Bronchial epithelial cell (primary cell): ENCODE results near the gene GSG1L. TPM values are rescaled to one million over a fixed set of nuclear protein-coding genes. Genes with fewer than 3 reads are reported as not detected.
A peak's percentile ranks its signal among the peaks of the same experiment; 100 is the strongest.

Experiments
- DNase-seq: peaks from one replicate; pipeline ENCODE4 v3.0.0-alpha.2; 2010; ENCODE audit warnings: low read depth
- FAIRE-seq: peaks from 2 replicates; lab custom pipeline; 2011; peaks lifted over from hg19 to GRCh38; lab: Jason Lieb, UNC
- H3K27me3 ChIP-seq: 2 replicates; pipeline ENCODE4 v1.5.1; 2011; ENCODE audit warnings: low read length; ENCODE audit not compliant: control insufficient read depth, insufficient read depth
- H3K36me3 ChIP-seq: 2 replicates; pipeline ENCODE4 v1.5.1; 2011; ENCODE audit warnings: low read length; ENCODE audit not compliant: control insufficient read depth, insufficient read depth
- H3K4me3 ChIP-seq: 2 replicates; pipeline ENCODE4 v1.5.1; 2011; ENCODE audit warnings: mild to moderate bottlenecking, low read depth, low read length, control low read depth
- CTCF ChIP-seq: IDR thresholded peaks from 2 replicates; pipeline ENCODE4 v1.5.1; 2011; ENCODE audit warnings: mild to moderate bottlenecking, moderate library complexity, low read length, control low read depth, inconsistent platforms; ENCODE audit not compliant: insufficient read depth, severe bottlenecking
- total RNA-seq: library from RNA; depleted of rRNA; stranded (reverse); fragments of >200 nt; gene quantifications from 2 replicates; pipeline ENCODE4 v1.2.1, GENCODE V29; 2014

GSG1L gene
- total RNA-seq, 1 donor from 2014 or later: not detected

GRCh38 chr16:27928542-27928941, 135.0 kb downstream of the GSG1L start:
- TF ChIP-seq CTCF: no peak

DNA sequence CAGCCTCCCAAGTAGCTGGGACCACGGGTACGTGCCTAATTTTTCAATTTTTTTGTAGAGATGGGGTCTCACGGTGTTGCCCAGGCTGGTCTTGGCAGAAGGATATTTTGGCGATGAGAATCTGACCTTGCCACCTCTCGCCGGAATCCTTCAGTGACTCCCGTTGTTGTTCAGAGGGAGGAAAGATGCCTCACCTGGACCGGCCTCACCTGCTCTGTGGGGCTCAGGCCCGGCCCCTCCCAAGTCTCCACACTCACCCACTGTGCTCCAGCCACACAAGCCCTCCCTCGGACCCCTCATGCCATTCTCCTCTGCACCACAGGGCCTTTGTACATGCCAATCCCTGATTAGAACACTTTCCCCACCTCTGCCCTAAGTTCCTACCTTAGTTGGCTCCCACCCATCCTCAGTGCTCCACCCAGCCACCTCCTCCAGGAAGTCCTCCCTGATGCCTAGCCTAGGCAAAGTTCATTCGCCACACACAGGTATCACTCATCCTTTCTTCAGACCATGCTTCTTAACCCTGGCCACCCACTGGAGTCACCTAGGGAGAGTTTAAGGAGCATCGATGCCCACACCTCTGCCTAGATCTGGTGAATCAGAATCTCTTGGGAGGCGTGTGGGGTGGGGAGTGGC, 136.1 kb downstream of the GSG1L start:
- no peak overlapping the region for H3K4me3 ChIP-seq
- no peaks in the 10 kb centered on the region for H3K27me3 ChIP-seq
- DNase-seq: no peak
- TF ChIP-seq CTCF: no peak
- FAIRE-seq: no peak
- no peaks in the 10 kb centered on the region for H3K36me3 ChIP-seq

More at GRCh38 chr16:27928542-27928941, 135.0 kb downstream of the GSG1L start:
- Histone ChIP-seq H3K36me3 (no peaks in the 10 kb centered on the region), H3K4me3 (no peak overlapping the region), H3K27me3 (no peaks in the 10 kb centered on the region)
- no peak for FAIRE-seq
- DNase-seq: no peak

GRCh38 chr16:27925612-27926011, 137.9 kb downstream of the GSG1L start:
- H3K27me3 ChIP-seq: no peaks in the 10 kb centered on the region
- no peaks in the 10 kb centered on the region for H3K36me3 ChIP-seq
- no peak overlapping the region for H3K4me3 ChIP-seq
- TF ChIP-seq CTCF: no peak
- DNase-seq: no peak
- FAIRE-seq: no peak

DNA sequence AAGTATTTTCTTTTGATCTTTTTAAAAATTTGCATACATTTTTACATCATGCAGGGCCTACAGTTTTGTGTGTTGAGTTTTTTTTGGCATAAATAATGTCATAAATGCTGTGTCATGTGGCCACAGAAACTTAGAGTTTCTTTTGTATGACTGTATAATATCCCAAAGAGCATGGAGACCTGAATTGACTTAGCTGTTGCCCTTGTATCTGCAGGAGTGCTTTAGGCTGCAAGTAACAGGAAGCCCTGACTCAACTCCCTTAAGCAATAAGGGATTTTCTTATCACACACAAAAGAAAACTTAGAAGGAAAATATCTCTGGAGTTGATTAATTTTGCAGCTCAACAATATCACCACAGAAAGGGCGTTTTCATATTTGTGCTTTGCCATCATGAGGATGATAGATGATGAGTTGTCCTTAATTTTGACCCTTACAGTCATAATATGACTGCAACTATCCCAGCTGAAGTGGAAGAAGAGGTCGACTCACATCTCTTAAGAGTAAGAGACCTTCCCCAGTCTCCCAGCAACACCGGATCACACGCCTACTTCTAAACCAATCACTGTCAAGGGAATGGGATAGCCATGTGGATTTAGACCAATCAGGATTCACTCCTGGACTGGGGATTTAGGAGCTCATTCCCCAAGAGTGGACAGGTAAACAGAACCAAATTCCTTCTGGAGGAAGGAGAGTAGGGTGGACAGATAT, 138.9 kb downstream of the GSG1L start:
- H3K36me3 ChIP-seq: no peaks in the 10 kb centered on the region
- DNase-seq (peak; percentile 28), FAIRE-seq (no peak)
- H3K4me3 ChIP-seq: no peak overlapping the region
- no peak for TF ChIP-seq CTCF
- H3K27me3 ChIP-seq: no peaks in the 10 kb centered on the region

- Histone ChIP-seq H3K4me3 (no peak overlapping the region), H3K36me3 (no peaks in the 10 kb centered on the region), H3K27me3 (no peaks in the 10 kb centered on the region)
- DNase-seq (no peak), FAIRE-seq (no peak)
- no peak for TF ChIP-seq CTCF
Observed at GRCh38 chr16:27923751-27924150, 139.8 kb downstream of the GSG1L start.
